ENCODE results near the gene GPD1L. TPM values are rescaled to one million over a fixed set of nuclear protein-coding genes. Genes with fewer than 3 reads are reported as not detected.

GPD1L gene
- total RNA-seq, 1 donor from 2014 or later, result 77.9 TPM

- no peak for DNase-seq
- TF ChIP-seq CTCF (IDR thresholded peaks at IDR 0.05), result no peak
- ATAC-seq, result no peak
- H3K36me3 ChIP-seq, result no peaks in the 10 kb centered on the region
- H3K4me3 ChIP-seq, result no peak overlapping the region
- no peaks in the 10 kb centered on the region for H3K27me3 ChIP-seq (ENCODE audit: low read depth)
- no peaks in the 10 kb centered on the region for H3K9me3 ChIP-seq
- peak overlapping the region; percentile 41 for H3K27ac ChIP-seq
- intact Hi-C loops (cut with DNase I), result no loop called here
- H3K4me1 ChIP-seq, result peaks cover 4% of the 10 kb centered on the region
These were observed 28.9 kb upstream of the GPD1L start for GRCh38 chr3:32077260-32078084.

GRCh38 chr3:32078085-32078634 lies 28.3 kb upstream of the GPD1L start:
- H3K36me3 ChIP-seq, result no peaks in the 10 kb centered on the region
- no peaks in the 10 kb centered on the region for H3K9me3 ChIP-seq
- no peak for TF ChIP-seq CTCF (IDR thresholded peaks at IDR 0.05)
- no peak overlapping the region for H3K4me3 ChIP-seq
- DNase-seq (no peak), ATAC-seq (no peak)
- intact Hi-C loops (cut with DNase I), result no loop called here
- H3K27me3 ChIP-seq (ENCODE audit: low read depth), result no peaks in the 10 kb centered on the region
- H3K27ac ChIP-seq, result peak overlapping the region; percentile 41
- peaks cover 11% of the 10 kb centered on the region for H3K4me1 ChIP-seq

- no peak for TF ChIP-seq CTCF (IDR thresholded peaks at IDR 0.05)
- DNase-seq (no peak), ATAC-seq (no peak)
- Histone ChIP-seq H3K27ac (peak overlapping the region; percentile 13), H3K36me3 (no peaks in the 10 kb centered on the region), H3K4me1 (peaks cover 11% of the 10 kb centered on the region), H3K4me3 (no peak overlapping the region), H3K9me3 (no peaks in the 10 kb centered on the region), H3K27me3 (ENCODE audit: low read depth) (no peaks in the 10 kb centered on the region)
- intact Hi-C loops (cut with DNase I), result no loop called here
These were observed 27.6 kb upstream of the GPD1L start for GRCh38 chr3:32078864-32079263.

GRCh38 chr3:32082721-32083120 lies 23.7 kb upstream of the GPD1L start:
- Histone ChIP-seq H3K27ac (no peak overlapping the region), H3K36me3 (no peaks in the 10 kb centered on the region), H3K4me1 (peaks cover 11% of the 10 kb centered on the region), H3K4me3 (no peak overlapping the region), H3K9me3 (no peaks in the 10 kb centered on the region), H3K27me3 (ENCODE audit: low read depth) (no peaks in the 10 kb centered on the region)
- ATAC-seq, result no peak
- intact Hi-C loops (cut with DNase I), result no loop called here
- no peak for TF ChIP-seq CTCF (IDR thresholded peaks at IDR 0.05)
- no peak for DNase-seq

- DNase-seq (no peak), ATAC-seq (no peak)
- no peak for TF ChIP-seq CTCF (IDR thresholded peaks at IDR 0.05)
- Histone ChIP-seq H3K27ac (no peak overlapping the region), H3K27me3 (ENCODE audit: low read depth) (no peaks in the 10 kb centered on the region), H3K9me3 (no peaks in the 10 kb centered on the region), H3K4me1 (peaks cover 11% of the 10 kb centered on the region), H3K36me3 (no peaks in the 10 kb centered on the region), H3K4me3 (no peak overlapping the region)
- intact Hi-C loops (cut with DNase I), result no loop called here
These were observed 22.6 kb upstream of the GPD1L start for GRCh38 chr3:32083702-32084270.

Measured in lower lobe of right lung (tissue), 2 donors.